GM21515 (cell line): ENCODE measurements around the gene C3AR1.
"Not testable (repeated sequence)": the region's sequence is repeated elsewhere in the genome, so short reads cannot be mapped to it uniquely, and the experiment has no call there.

Source experiments
- ATAC-seq: cut with Tn5 transposase; IDR thresholded peaks from one replicate; pipeline ENCODE4 v1.9.1; 2021; ENCODE audit not compliant: unreplicated experiment

C3AR1 gene

DNA sequence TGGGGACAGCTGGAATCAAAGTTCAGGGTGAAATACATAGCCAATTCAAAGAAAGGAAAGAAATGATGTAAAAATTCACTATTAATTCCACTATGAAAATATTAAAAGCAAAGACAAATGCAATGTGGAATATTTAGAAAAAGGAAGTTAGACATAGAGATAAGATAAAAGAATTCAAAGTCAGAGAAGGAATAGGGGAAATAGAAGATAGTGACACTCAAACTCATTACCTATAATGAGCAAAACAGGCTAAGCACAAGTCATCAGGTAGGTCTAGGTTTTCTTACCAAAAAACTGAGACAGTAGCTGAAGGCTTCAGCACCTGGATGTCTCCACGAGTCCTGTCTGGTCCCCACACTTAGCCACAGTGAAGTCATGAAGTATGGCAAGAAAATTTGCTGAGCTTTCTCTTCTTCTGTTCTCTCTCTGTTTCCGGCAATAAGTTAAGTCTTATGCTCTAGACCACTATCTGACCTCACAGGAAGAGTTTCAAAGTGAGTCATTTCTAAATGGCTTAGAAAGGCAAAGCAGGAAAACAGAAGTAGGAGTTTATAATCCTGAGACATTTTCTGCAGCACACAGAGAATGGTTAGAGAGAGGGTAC is at the start of gene C3AR1:
Gene C3AR1, minus strand, starts transcription at position 369 of the 604 bp plus-strand sequence. CDS start 6,174 bp downstream, outside the sequence.
- peak; percentile 78 for ATAC-seq

GRCh38 chr12:8113117-8113516 is 47.0 kb upstream of the C3AR1 start:
- ATAC-seq: not testable (repeated sequence)

DNA sequence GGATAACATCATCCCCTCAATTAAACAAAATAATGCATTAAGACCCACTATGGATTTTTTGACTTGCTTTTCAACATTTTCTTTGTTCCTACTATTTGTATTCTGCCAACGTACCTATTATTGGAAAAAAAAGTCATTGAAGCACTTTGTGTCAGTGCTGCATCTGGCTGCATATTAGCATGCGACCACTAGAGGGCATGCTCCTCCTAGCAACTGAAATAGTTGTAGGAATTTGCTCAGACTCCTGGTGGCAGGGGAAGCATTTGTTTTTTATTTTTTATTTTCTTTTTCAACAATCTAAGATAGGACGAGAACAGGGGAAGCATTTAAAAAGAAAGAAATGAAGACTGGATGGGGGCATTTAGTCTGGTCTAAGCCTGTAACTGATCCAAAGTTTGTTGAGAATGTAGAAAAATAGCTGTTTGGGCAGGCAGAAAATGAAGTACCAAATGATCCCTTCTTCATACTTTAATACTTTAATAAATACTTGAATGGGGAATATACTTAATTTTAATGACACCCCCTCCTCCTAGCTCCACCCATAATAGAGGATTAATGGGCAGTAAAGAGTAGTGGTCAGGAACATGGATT is 42.7 kb upstream of the C3AR1 start:
- ATAC-seq: no peak

DNA sequence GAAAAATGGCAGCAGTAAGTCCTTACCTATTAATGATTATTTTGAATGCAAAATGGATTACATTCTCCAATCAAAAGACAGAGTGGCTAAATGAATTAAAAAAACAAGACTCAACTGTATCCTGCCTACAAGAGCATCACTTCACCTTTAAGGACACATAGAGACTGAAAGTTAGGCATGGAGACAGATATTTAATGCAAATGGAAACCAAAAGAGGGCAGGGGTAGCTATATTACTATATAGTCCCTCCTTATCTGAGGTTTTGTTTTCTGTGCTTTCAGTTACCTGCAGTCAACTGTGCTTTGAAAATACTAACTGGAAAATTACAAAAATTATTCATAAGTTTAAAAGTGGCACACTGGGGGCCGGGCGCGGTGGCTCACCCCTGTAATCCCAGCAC is 33.1 kb upstream of the C3AR1 start:
- no peak for ATAC-seq

DNA sequence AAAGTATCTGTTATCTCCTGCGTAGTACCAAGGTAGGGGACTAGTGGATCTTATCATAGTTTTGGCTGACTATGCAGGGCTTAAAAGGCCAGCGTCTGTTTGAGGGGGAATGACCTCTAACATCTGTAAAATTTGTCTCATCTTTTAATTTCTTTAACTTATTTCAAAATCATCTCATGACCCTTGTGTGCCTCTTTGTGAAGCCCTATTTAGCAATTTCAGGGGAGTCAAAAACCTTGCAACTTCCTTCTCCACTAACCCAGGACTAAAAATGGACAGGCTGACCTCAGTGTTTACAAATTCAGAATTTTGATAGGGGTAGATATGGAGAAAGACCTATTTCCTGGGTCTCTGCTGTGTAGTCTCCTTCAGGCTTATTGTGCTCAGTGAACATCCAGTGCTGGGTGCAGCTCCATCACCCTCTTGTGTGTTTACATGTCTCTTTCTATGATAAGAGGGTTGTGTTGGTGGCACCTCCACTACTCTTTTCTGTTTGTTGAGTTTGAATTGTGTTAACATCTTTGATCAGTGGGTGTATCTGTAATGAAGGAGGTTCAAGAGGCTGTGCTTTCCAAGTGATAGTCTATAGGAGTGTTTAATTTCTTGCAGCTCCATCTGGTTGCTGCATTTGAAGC is 30.2 kb upstream of the C3AR1 start:
- no peak for ATAC-seq

GRCh38 chr12:8093291-8093690 is 27.1 kb upstream of the C3AR1 start:
- ATAC-seq: no peak

- no peak for ATAC-seq
These were observed 23.6 kb upstream of the C3AR1 start for GRCh38 chr12:8089716-8090115.

DNA sequence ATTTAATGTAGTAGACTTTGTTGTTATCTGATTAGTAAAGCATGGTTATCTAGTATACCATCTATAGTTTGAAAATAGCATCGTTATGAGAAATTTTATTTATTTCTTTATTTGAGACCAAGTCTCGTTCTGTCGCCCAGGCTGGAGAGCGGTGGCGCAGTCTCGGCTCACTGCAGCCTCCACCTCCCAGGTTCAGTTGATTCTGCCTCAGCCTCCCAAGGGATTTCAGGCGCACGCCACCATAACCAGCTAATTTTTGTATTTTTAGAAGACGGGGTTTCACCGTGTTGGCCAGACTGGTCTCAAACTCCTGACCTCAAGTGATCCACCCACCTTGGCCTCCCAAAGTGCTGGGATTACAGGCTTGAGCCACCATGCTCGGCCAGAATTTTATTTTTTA is 23.1 kb upstream of the C3AR1 start:
- ATAC-seq: not testable (repeated sequence)

GRCh38 chr12:8088574-8088973 is 22.4 kb upstream of the C3AR1 start:
- peak; percentile 58 for ATAC-seq

DNA sequence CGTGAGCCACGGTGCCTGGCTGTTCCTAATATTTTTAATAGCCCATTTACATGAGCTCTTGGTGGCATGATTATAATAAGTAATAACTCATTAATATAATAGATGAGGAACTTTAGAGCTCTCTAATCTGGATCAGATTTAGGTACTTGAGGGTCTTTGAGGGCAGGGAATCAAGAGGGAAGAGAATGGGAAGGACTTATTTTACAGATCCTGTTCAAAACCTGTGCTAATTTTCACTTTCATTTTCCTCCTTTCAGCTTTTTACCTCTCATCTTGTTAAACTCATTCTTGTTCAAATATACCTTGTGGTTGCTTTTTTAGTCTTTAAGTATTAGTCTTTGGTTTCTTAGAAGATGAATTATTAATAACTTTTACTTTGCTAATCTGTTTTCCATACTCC is 21.5 kb upstream of the C3AR1 start:
- ATAC-seq: no peak

GRCh38 chr12:8084351-8084750 is 18.2 kb upstream of the C3AR1 start:
- not testable (repeated sequence) for ATAC-seq

GRCh38 chr12:8082808-8083100 is 16.6 kb upstream of the C3AR1 start:
- no peak for ATAC-seq

DNA sequence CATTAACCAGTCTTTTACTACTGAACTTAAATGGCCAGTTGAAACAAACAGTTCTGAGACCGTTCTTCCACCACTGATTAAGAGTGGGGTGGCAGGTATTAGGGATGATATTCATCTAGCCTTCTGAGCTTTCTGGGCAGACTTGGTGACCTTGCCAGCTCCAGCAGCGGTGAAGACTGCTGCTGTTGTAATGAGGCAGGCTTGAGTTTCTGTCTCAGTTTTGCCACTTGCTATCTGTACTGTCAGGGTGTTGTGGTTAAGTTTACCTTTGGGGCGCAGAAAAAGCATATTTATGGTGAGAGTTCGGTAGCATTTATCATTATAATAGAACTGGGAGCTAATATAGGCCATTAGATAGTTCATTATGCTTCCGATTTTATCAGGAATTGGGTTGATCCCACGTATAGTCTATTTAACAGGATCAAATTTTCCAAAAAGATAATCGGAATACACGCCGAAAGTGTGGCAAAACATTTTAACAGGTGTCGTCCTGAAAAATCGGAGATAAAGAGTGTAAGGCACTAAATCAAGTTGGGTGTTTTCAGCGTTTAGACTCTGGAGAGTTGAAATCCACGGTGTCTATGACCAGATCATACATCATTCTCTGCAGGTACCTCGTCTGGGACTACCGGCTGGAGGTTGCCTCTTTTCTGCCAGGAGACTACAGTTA is 15.2 kb upstream of the C3AR1 start:
- ATAC-seq: no peak

GRCh38 chr12:8080120-8080519 is 14.0 kb upstream of the C3AR1 start:
- ATAC-seq: no peak

DNA sequence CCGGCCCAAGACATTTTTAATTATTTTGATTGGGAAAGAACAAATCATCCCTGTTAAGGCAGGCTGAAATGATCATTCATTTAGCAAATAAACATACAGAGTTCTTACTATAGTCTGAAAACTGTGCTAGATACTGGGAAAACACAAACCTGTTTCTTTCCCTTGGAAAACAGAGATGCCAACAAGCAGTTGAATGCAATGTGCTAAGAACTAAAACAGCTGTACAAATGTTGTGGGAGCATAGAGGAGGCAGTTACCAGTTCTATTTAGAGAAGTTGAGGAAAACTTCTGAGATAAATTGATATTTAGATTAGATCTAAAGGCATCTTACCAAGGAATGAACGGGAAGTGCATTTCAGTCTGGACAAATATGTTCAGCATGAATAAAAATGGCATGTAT is 12.8 kb upstream of the C3AR1 start:
- no peak for ATAC-seq

- ATAC-seq: no peak
These were observed 12.2 kb upstream of the C3AR1 start for GRCh38 chr12:8078398-8078797.

GRCh38 chr12:8077207-8077606 is 11.0 kb upstream of the C3AR1 start:
- ATAC-seq: no peak

GRCh38 chr12:8076366-8076765 is 10.2 kb upstream of the C3AR1 start:
- no peak for ATAC-seq

- no peak for ATAC-seq
These were observed 9.8 kb upstream of the C3AR1 start for GRCh38 chr12:8075935-8076334.

GRCh38 chr12:8071820-8072219 is 5.7 kb upstream of the C3AR1 start:
- not testable (repeated sequence) for ATAC-seq

- ATAC-seq: no peak
These were observed 3.4 kb upstream of the C3AR1 start for GRCh38 chr12:8069582-8069981.

GRCh38 chr12:8064131-8064530 is 2.0 kb downstream of the C3AR1 start:
- ATAC-seq: no peak
